GM13977 (cell line): ENCODE measurements around the gene C2orf81.
"Not testable (repeated sequence)": the region's sequence is repeated elsewhere in the genome, so short reads cannot be mapped to it uniquely, and the experiment has no call there.

Experiments
- DNase-seq: peaks from one replicate; pipeline ENCODE4 v3.0.0; 2012; ENCODE audit warnings: low spot score
- CTCF ChIP-seq: IDR thresholded peaks from 2 replicates; pipeline ENCODE4 v1.5.1; 2012; ENCODE audit warnings: mild to moderate bottlenecking, control low read depth; ENCODE audit not compliant: insufficient read depth; ENCODE audit errors: extremely low read depth, missing control alignments
- in situ Hi-C: fragments of 300-500 bp; cut with MboI; formaldehyde crosslinking; loops from one replicate; pipeline ENCODE4 v1.12.0; 2022; ENCODE audit warnings: low sequenced_read_pairs, low pct_unique_long_range_greater_than_20kb, mixed read lengths, inconsistent platforms; ENCODE audit not compliant: unreplicated experiment

Gene C2orf81

GRCh38 chr2:74448771-74449170, 27.4 kb upstream of the C2orf81 start:
- in situ Hi-C loops: no loop called here
- DNase-seq: no peak
- TF ChIP-seq CTCF: no peak

- in situ Hi-C loops: no loop called here
- DNase-seq: no peak
- no peak for TF ChIP-seq CTCF
Measured at GRCh38 chr2:74447230-74447999, 26.0 kb upstream of the C2orf81 start.

GRCh38 chr2:74444498-74445318, 23.3 kb upstream of the C2orf81 start:
- no peak for DNase-seq
- in situ Hi-C loops: no loop called here
- no peak for TF ChIP-seq CTCF

GRCh38 chr2:74442483-74443297, 21.3 kb upstream of the C2orf81 start:
- DNase-seq, in situ Hi-C loops: not testable (repeated sequence)

- in situ Hi-C loops: no loop called here
- peak; percentile 71 for DNase-seq
- no peak for TF ChIP-seq CTCF
Measured at GRCh38 chr2:74441690-74442482, 20.5 kb upstream of the C2orf81 start, which contains the start of gene RTKN. Gene RTKN, minus strand, starts transcription at chr2:74441937. Its CDS starts 121 bp downstream, at chr2:74441816.

- in situ Hi-C loops: no loop called here
- no peak for DNase-seq
- no peak for TF ChIP-seq CTCF
Measured at GRCh38 chr2:74441170-74441689, 19.8 kb upstream of the C2orf81 start.
